Endothelial cell of umbilical vein (primary cell): ENCODE data around the gene SLC30A2. TPM values are rescaled to one million over a fixed set of nuclear protein-coding genes. Genes with fewer than 3 reads are reported as not detected.

Source experiments
- BruUV-seq: library from RNA; stranded (reverse); fragments of 400-500 nt; replicated peaks from 2 replicates; lab custom pipeline; 2021; lab: Mats Ljungman, UMichigan
- CTCF ChIA-PET: fragments of 300-600, 350-600 bp; sonication (Branson Sonifier 250); formaldehyde crosslinking; loops from one replicate; lab custom pipeline; 2021; ENCODE audit warnings: antibody characterized with exemption, inconsistent platforms; lab: Charles Lee
- POLR2A ChIA-PET: fragments of 300-600, 350-600 bp; sonication (Branson Sonifier 250); formaldehyde crosslinking; loops from one replicate; lab custom pipeline; 2021; ENCODE audit warnings: antibody characterized with exemption, inconsistent platforms; lab: Charles Lee
- DNase-seq: peaks from one replicate; pipeline ENCODE4 v3.0.0-alpha.2; 2011; ENCODE audit warnings: low read depth, low spot score
- FAIRE-seq: peaks from 2 replicates; lab custom pipeline; 2011; peaks lifted over from hg19 to GRCh38; lab: Jason Lieb, UNC
- H2AFZ ChIP-seq: 2 replicates; pipeline ENCODE4 v1.6.0; 2012; ENCODE audit warnings: low read depth, low read length, control low read depth, inconsistent platforms
- H3K27ac ChIP-seq: 2 replicates; pipeline ENCODE4 v1.5.1; 2011; ENCODE audit warnings: low read depth, mild to moderate bottlenecking, control low read depth, low read length, moderate library complexity; ENCODE audit not compliant: insufficient read depth
- H3K27me3 ChIP-seq, 2 experiments: 2 replicates each; pipeline versions ENCODE4 v1.6.0 to v1.6.1; 2011; ENCODE audit warnings: low read length in 2 of 2, mixed read lengths in 1 of 2; ENCODE audit not compliant: control insufficient read depth in 2 of 2, insufficient read depth in 2 of 2
- H3K36me3 ChIP-seq, 2 experiments: 2 replicates in 1 of 2; 3 replicates in 1 of 2; pipeline ENCODE4 v1.5.1; 2011; ENCODE audit warnings: low read length in 2 of 2, mild to moderate bottlenecking in 1 of 2, moderate library complexity in 1 of 2; ENCODE audit not compliant: control insufficient read depth in 2 of 2, insufficient read depth in 2 of 2; ENCODE audit errors: extremely low read depth in 1 of 2
- H3K4me1 ChIP-seq: 3 replicates; pipeline ENCODE4 v1.5.1; 2011; ENCODE audit warnings: mild to moderate bottlenecking, low read length; ENCODE audit not compliant: control insufficient read depth, insufficient read depth; ENCODE audit errors: extremely low read depth
- H3K4me2 ChIP-seq: 2 replicates; pipeline ENCODE4 v1.6.1; 2011; ENCODE audit warnings: low read length, control low read depth, mixed read lengths; ENCODE audit not compliant: insufficient read depth
- H3K4me3 ChIP-seq, 3 experiments: fragments of 200-600 bp in 1 of 3; sonication (generic), shearing (Covaris generic) in 1 of 3; replicated peaks in 1 of 3; 2 replicates each; pipeline ENCODE4 v1.5.1; 2011 to 2016; ENCODE audit warnings: control low read depth in 3 of 3, low read length in 3 of 3, mild to moderate bottlenecking in 2 of 3, inconsistent platforms in 1 of 3, low read depth in 1 of 3, moderate library complexity in 1 of 3; ENCODE audit not compliant: insufficient read depth in 1 of 3
- H3K79me2 ChIP-seq: 2 replicates; pipeline ENCODE4 v1.6.0; 2012; ENCODE audit warnings: low read length, inconsistent platforms; ENCODE audit not compliant: control insufficient read depth, insufficient read depth
- H3K9ac ChIP-seq: replicated peaks from 2 replicates; pipeline ENCODE3; 2011; ENCODE audit warnings: low read length, control low read depth; ENCODE audit not compliant: insufficient read depth; ENCODE audit errors: extremely low read depth
- H3K9me1 ChIP-seq: replicated peaks from 3 replicates; pipeline ENCODE4 v1.6.0; 2011; ENCODE audit warnings: mild to moderate bottlenecking, low read length; ENCODE audit not compliant: control insufficient read depth, insufficient read depth; ENCODE audit errors: extremely low read depth
- H3K9me3 ChIP-seq: replicated peaks from 2 replicates; pipeline ENCODE4 v1.5.1; 2012; ENCODE audit warnings: low read length, inconsistent platforms; ENCODE audit not compliant: control insufficient read depth, insufficient read depth
- H4K20me1 ChIP-seq: replicated peaks from 2 replicates; pipeline ENCODE3; 2011; ENCODE audit warnings: mild to moderate bottlenecking, low read length; ENCODE audit not compliant: control insufficient read depth, insufficient read depth; ENCODE audit errors: extremely low read depth
- EZH2 ChIP-seq: IDR thresholded peaks from 2 replicates; pipeline ENCODE4 v1.6.1; 2012; ENCODE audit warnings: borderline replicate concordance, low read depth, mild to moderate bottlenecking, moderate library complexity, low read length, inconsistent platforms; ENCODE audit not compliant: severe bottlenecking
- FOS ChIP-seq: IDR thresholded peaks from 2 replicates; pipeline ENCODE4 v1.6.1; 2011; ENCODE audit warnings: mild to moderate bottlenecking, low read length, moderate library complexity, borderline replicate concordance; ENCODE audit not compliant: insufficient read depth
- GATA2 ChIP-seq: IDR thresholded peaks from 2 replicates; pipeline ENCODE4 v1.7.0; 2011; ENCODE audit warnings: low read depth, mild to moderate bottlenecking, moderate library complexity, mixed read lengths, low read length; ENCODE audit not compliant: insufficient read length, insufficient read depth
- MYC ChIP-seq: IDR thresholded peaks from one replicate; pipeline ENCODE4 v1.6.1; 2011; ENCODE audit warnings: mild to moderate bottlenecking, low read depth, low read length
- POLR2A ChIP-seq: IDR thresholded peaks from 2 replicates; pipeline ENCODE4 v1.6.1; 2012; ENCODE audit warnings: low read depth, mild to moderate bottlenecking, control low read depth, low read length
- POLR2AphosphoS5 ChIP-seq: IDR thresholded peaks from 2 replicates; pipeline ENCODE4 v1.6.1; 2012; ENCODE audit warnings: low read depth, mild to moderate bottlenecking, control low read depth, low read length, moderate library complexity; ENCODE audit not compliant: insufficient read depth
- dilution Hi-C: fragments of 300-500 bp; cut with MboI; formaldehyde crosslinking; loops from one replicate; pipeline ENCODE4 v1.15.0; 2019; ENCODE audit warnings: low sequenced_read_pairs; ENCODE audit not compliant: extremely low pct_ligation_motif_present
- intact Hi-C: fragments of 100-400 bp; cut with micrococcal nuclease; formaldehyde crosslinking; loops from one replicate; pipeline ENCODE4 v1.10.0; 2022
- polyA plus RNA-seq, 4 experiments: library from polyadenylated mRNA; depleted of rRNA in 3 of 4; stranded (reverse) in 3 of 4; unstranded in 1 of 4; fragments of >200 nt; gene quantifications; 2 replicates each; pipeline versions ENCODE4 v1.2.1 to v1.2.3, GENCODE V29; 2011 to 2012; ENCODE audit warnings: missing spikeins in 1 of 4
- total RNA-seq: library from RNA; stranded (reverse); gene quantifications from 2 replicates; pipeline ENCODE4 v1.2.3, GENCODE V29; 2021
- TF ChIP-seq, protein P1 (sequence below): IDR thresholded peaks from 2 replicates; pipeline ENCODE4 v1.6.1; 2011; ENCODE audit not compliant: insufficient read depth, insufficient read length
- TF ChIP-seq, protein P2 (sequence below), 2 donors: IDR thresholded peaks; 1 replicate in 1 of 2; 2 replicates in 1 of 2; pipeline ENCODE4 v1.5.1; 2011; ENCODE audit warnings: low read length in 2 of 2, mild to moderate bottlenecking in 2 of 2, moderate library complexity in 2 of 2, control low read depth in 1 of 2, inconsistent platforms in 1 of 2, low read depth in 1 of 2; ENCODE audit not compliant: insufficient read depth in 1 of 2; ENCODE audit errors: extremely low read depth in 1 of 2

SLC30A2 gene
- total and polyA plus RNA-seq, 2 donors (not counting 3 experiments of a cell fraction or from before 2014, with no cell fraction given) = not detected

DNA sequence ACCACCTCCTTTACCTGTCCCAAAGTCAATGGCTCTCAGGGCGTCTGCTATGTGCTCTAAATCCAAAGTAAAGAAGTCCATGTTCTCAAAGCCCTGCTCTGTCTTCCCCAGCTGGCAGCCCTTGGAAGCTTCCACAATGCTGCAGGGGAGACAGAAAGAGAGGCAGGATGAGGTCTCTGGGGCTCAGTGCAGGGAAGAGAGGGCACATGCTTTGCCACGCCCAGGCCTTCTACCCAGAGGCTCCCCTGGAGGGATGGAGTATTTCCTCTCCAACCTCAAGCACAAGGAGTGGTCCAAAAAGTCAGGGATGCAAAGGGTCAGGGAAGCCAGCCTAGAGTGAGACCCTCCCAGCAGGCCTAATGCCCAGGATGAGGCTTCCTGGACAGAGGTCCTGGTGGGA lies 11.3 kb upstream of the SLC30A2 start:
- H3K4me3 ChIP-seq = no peak overlapping the region
- H3K4me2 ChIP-seq = no peak overlapping the region
- ChIA-PET POLR2A (no interaction called here), CTCF (no interaction called here)
- no peaks in the 10 kb centered on the region for H3K79me2 ChIP-seq
- H3K27me3 ChIP-seq = peaks cover 18 to 20% of the 10 kb centered on the region in 2 experiments
- H3K27ac ChIP-seq = no peak overlapping the region
- H4K20me1 ChIP-seq = no peaks in the 10 kb centered on the region
- DNase-seq (no peak), FAIRE-seq (no peak)
- no peak for TF ChIP-seq FOS
- TF ChIP-seq, protein P1, sequence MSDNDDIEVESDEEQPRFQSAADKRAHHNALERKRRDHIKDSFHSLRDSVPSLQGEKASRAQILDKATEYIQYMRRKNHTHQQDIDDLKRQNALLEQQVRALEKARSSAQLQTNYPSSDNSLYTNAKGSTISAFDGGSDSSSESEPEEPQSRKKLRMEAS = no peak
- TF ChIP-seq POLR2A = no peak
- TF ChIP-seq, protein P2, sequence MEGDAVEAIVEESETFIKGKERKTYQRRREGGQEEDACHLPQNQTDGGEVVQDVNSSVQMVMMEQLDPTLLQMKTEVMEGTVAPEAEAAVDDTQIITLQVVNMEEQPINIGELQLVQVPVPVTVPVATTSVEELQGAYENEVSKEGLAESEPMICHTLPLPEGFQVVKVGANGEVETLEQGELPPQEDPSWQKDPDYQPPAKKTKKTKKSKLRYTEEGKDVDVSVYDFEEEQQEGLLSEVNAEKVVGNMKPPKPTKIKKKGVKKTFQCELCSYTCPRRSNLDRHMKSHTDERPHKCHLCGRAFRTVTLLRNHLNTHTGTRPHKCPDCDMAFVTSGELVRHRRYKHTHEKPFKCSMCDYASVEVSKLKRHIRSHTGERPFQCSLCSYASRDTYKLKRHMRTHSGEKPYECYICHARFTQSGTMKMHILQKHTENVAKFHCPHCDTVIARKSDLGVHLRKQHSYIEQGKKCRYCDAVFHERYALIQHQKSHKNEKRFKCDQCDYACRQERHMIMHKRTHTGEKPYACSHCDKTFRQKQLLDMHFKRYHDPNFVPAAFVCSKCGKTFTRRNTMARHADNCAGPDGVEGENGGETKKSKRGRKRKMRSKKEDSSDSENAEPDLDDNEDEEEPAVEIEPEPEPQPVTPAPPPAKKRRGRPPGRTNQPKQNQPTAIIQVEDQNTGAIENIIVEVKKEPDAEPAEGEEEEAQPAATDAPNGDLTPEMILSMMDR (IDR thresholded peaks at IDR 0.05; ENCODE audit: extremely low read depth in 1 of 2, insufficient read depth in 1 of 2, low read depth in 1 of 2, low read length in 2 of 2) = no peak
- no peak for TF ChIP-seq MYC
- no peak for TF ChIP-seq GATA2
- no peak overlapping the region for H2AFZ ChIP-seq
- H3K9me3 ChIP-seq = no peaks in the 10 kb centered on the region
- BruUV-seq = no TSS peak
- H3K4me1 ChIP-seq = no peaks in the 10 kb centered on the region
- dilution Hi-C loops = no loop called here
- no peak overlapping the region for H3K9ac ChIP-seq
- no peaks in the 10 kb centered on the region for H3K36me3 ChIP-seq
- H3K9me1 ChIP-seq = no peaks in the 10 kb centered on the region
- intact Hi-C loops = no loop called here

DNA sequence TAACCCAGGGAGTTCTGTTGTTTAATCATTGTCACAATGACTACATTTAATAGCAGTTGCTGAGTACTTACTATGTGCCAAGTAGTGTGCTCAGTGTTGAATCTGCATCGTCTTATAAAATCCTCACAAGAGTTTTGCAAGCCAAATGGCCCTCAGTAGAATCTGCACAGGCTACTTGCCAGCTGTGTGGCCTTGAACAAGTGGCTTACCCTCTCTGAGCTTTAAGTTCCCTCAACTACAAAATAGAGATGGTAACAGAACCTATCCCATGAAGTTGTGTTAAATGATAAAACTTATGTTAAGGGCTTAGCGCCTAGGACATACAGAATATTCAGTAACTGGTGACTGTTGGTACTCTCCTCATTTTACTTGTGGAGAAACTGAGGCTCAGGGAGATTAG lies 9.1 kb upstream of the SLC30A2 start:
- FAIRE-seq = no peak
- intact Hi-C loops = no loop called here
- Histone ChIP-seq H3K27ac (no peak overlapping the region), H3K9me1 (no peaks in the 10 kb centered on the region), H3K9me3 (no peaks in the 10 kb centered on the region), H3K4me3 (no peak overlapping the region), H3K79me2 (no peaks in the 10 kb centered on the region), H2AFZ (no peak overlapping the region), H4K20me1 (no peaks in the 10 kb centered on the region), H3K36me3 (no peaks in the 10 kb centered on the region), H3K9ac (no peak overlapping the region), H3K27me3 (peaks cover 17 to 20% of the 10 kb centered on the region in 2 experiments), H3K4me2 (no peak overlapping the region), H3K4me1 (no peaks in the 10 kb centered on the region)
- DNase-seq = no peak
- CTCF ChIA-PET = no interaction called here
- TF ChIP-seq, protein P2 (IDR thresholded peaks at IDR 0.05; ENCODE audit: extremely low read depth in 1 of 2, insufficient read depth in 1 of 2, low read depth in 1 of 2, low read length in 2 of 2) = no peak
- TF ChIP-seq POLR2A = no peak
- no peak for TF ChIP-seq FOS
- no peak for TF ChIP-seq POLR2AphosphoS5
- TF ChIP-seq MYC = no peak
- no peak for TF ChIP-seq EZH2
- TF ChIP-seq GATA2 = no peak
- dilution Hi-C loops = no loop called here
- POLR2A ChIA-PET = no interaction called here
- no TSS peak for BruUV-seq
